ENCODE data around the gene NAA60. TPM values are rescaled to one million over a fixed set of nuclear protein-coding genes. Genes with fewer than 3 reads are reported as not detected.

The NAA60 gene
- total RNA-seq, 2 experiments from 2014 or later: 24.6 TPM

- ATAC-seq (no peak), DNase-seq (no peak)
- Mint-ChIP-seq H3K36me3 (ENCODE audit: low read depth) (peaks cover 16% of the 10 kb centered on the region), H3K27ac (peak overlapping the region; percentile 80), H3K4me1 (ENCODE audit: low read depth) (peaks cover 57% of the 10 kb centered on the region), H3K9me3 (no peaks in the 10 kb centered on the region), H3K27me3 (no peaks in the 10 kb centered on the region), H3K4me3 (no peak overlapping the region)
- CTCF ChIA-PET: no interaction called here
- POLR2A ChIA-PET: interaction anchor here (0.6 to 1.2 kb wide), 2 partner anchors 23 to 35 kb away, joined by 3 read pairs; no protein-coding TSS in a partner anchor
- TF ChIP-seq CTCF (IDR thresholded peaks at IDR 0.05): no peak
- intact Hi-C loops (cut with micrococcal nuclease): no loop called here
These were observed 23.7 kb downstream of the NAA60 start for GRCh38 chr16:3467182-3467581.

GRCh38 chr16:3467921-3468320 lies 24.4 kb downstream of the NAA60 start:
- intact Hi-C loops (cut with micrococcal nuclease): no loop called here
- CTCF ChIA-PET: no interaction called here
- Mint-ChIP-seq H3K27me3 (no peaks in the 10 kb centered on the region), H3K27ac (peak overlapping the region; percentile 80), H3K4me3 (no peak overlapping the region), H3K9me3 (no peaks in the 10 kb centered on the region), H3K4me1 (ENCODE audit: low read depth) (peaks cover 58% of the 10 kb centered on the region), H3K36me3 (ENCODE audit: low read depth) (peaks cover 20% of the 10 kb centered on the region)
- TF ChIP-seq CTCF (IDR thresholded peaks at IDR 0.05): no peak
- POLR2A ChIA-PET: no interaction called here
- ATAC-seq (peak; percentile 72), DNase-seq (peak; percentile 23)

GRCh38 chr16:3468501-3468900 lies 25.0 kb downstream of the NAA60 start:
- Mint-ChIP-seq H3K27ac (peak overlapping the region; percentile 80), H3K27me3 (no peaks in the 10 kb centered on the region), H3K4me3 (no peak overlapping the region), H3K4me1 (ENCODE audit: low read depth) (peaks cover 61% of the 10 kb centered on the region), H3K36me3 (ENCODE audit: low read depth) (peaks cover 24% of the 10 kb centered on the region), H3K9me3 (no peaks in the 10 kb centered on the region)
- ChIA-PET POLR2A (no interaction called here), CTCF (no interaction called here)
- intact Hi-C loops (cut with micrococcal nuclease): no loop called here
- ATAC-seq (no peak), DNase-seq (no peak)
- TF ChIP-seq CTCF (IDR thresholded peaks at IDR 0.05): no peak

GRCh38 chr16:3469736-3470135 lies 26.3 kb downstream of the NAA60 start:
- peaks cover 20% of the 10 kb centered on the region for H3K36me3 Mint-ChIP-seq (ENCODE audit: low read depth)
- no peak overlapping the region for H3K27ac Mint-ChIP-seq
- CTCF ChIA-PET: interaction anchor here (1.3 kb wide), 1 partner anchor 9 kb away, joined by 4 read pairs; no protein-coding TSS in a partner anchor
- ATAC-seq (no peak), DNase-seq (no peak)
- intact Hi-C loops (cut with micrococcal nuclease): no loop called here
- POLR2A ChIA-PET: no interaction called here
- no peaks in the 10 kb centered on the region for H3K9me3 Mint-ChIP-seq
- H3K4me1 Mint-ChIP-seq (ENCODE audit: low read depth): peaks cover 54% of the 10 kb centered on the region
- no peak overlapping the region for H3K4me3 Mint-ChIP-seq
- no peak for TF ChIP-seq CTCF (IDR thresholded peaks at IDR 0.05)
- H3K27me3 Mint-ChIP-seq: no peaks in the 10 kb centered on the region

- intact Hi-C loops (cut with micrococcal nuclease): no loop called here
- POLR2A ChIA-PET: no interaction called here
- no peak for DNase-seq
- Mint-ChIP-seq H3K27ac (no peak overlapping the region), H3K4me3 (no peak overlapping the region), H3K27me3 (no peaks in the 10 kb centered on the region), H3K9me3 (no peaks in the 10 kb centered on the region), H3K4me1 (ENCODE audit: low read depth) (peaks cover 52% of the 10 kb centered on the region), H3K36me3 (ENCODE audit: low read depth) (peaks cover 17% of the 10 kb centered on the region)
- ATAC-seq: no peak
- CTCF ChIA-PET: interaction anchor here (1.3 kb wide), 1 partner anchor 10 kb away, joined by 4 read pairs; no protein-coding TSS in a partner anchor
- TF ChIP-seq CTCF (IDR thresholded peaks at IDR 0.05): no peak
These were observed 27.2 kb downstream of the NAA60 start for GRCh38 chr16:3470723-3471122.
